Astrocyte (in vitro differentiated cells and primary cell): Measurements from ENCODE around the gene NBPF1. TPM values are rescaled to one million over a fixed set of nuclear protein-coding genes. Genes with fewer than 3 reads are reported as not detected.
"Not testable (repeated sequence)": the region's sequence is repeated elsewhere in the genome, so short reads cannot be mapped to it uniquely, and the experiment has no call there.

Experiments
- DNase-seq: peaks from one replicate; pipeline ENCODE4 v3.0.0-alpha.2; 2010; ENCODE audit warnings: low read depth
- FAIRE-seq: peaks from 2 replicates; lab custom pipeline; 2011; peaks lifted over from hg19 to GRCh38; lab: Jason Lieb, UNC
- H2AFZ ChIP-seq: 2 replicates; pipeline ENCODE4 v1.6.0; 2012; ENCODE audit warnings: low read depth, low read length, inconsistent platforms
- H3K27ac ChIP-seq: 2 replicates; pipeline ENCODE4 v1.5.1; 2011; ENCODE audit warnings: low read depth, low read length, inconsistent platforms
- H3K27me3 ChIP-seq: 2 replicates; pipeline ENCODE4 v1.6.0; 2011; ENCODE audit warnings: low read length, inconsistent platforms; ENCODE audit not compliant: insufficient read depth
- H3K36me3 ChIP-seq: 2 replicates; pipeline ENCODE4 v1.5.1; 2011; ENCODE audit warnings: low read length, inconsistent platforms; ENCODE audit not compliant: insufficient read depth
- H3K4me1 ChIP-seq: 2 replicates; pipeline ENCODE4 v1.5.1; 2011; ENCODE audit warnings: low read length, inconsistent platforms; ENCODE audit not compliant: insufficient read depth
- H3K4me2 ChIP-seq: 2 replicates; pipeline ENCODE4 v1.6.0; 2012; ENCODE audit warnings: low read length, inconsistent platforms
- H3K4me3 ChIP-seq: 2 replicates; pipeline ENCODE4 v1.5.1; 2011; ENCODE audit warnings: low read depth, mild to moderate bottlenecking, low read length, inconsistent platforms; ENCODE audit not compliant: insufficient read depth
- H3K79me2 ChIP-seq: 2 replicates; pipeline ENCODE4 v1.6.0; 2012; ENCODE audit warnings: mild to moderate bottlenecking, low read length, inconsistent platforms; ENCODE audit not compliant: insufficient read depth
- H3K9ac ChIP-seq: 2 replicates; pipeline ENCODE4 v1.6.0; 2012; ENCODE audit warnings: mild to moderate bottlenecking, low read length, inconsistent platforms
- H3K9me3 ChIP-seq: 2 replicates; pipeline ENCODE4 v1.5.1; 2012; ENCODE audit warnings: low read depth, mild to moderate bottlenecking, low read length, inconsistent platforms; ENCODE audit not compliant: insufficient read depth
- H4K20me1 ChIP-seq: 2 replicates; pipeline ENCODE4 v1.6.0; 2012; ENCODE audit warnings: low read length, inconsistent platforms; ENCODE audit not compliant: insufficient read depth
- H3K27ac Mint-ChIP-seq: one replicate; pipeline ENCODE4 v1.8.0; 2021; ENCODE audit warnings: mild to moderate bottlenecking, mixed read lengths; ENCODE audit not compliant: unreplicated experiment
- H3K27me3 Mint-ChIP-seq: one replicate; pipeline ENCODE4 v1.8.0; 2021; ENCODE audit warnings: low read depth, mixed read lengths; ENCODE audit not compliant: unreplicated experiment
- H3K36me3 Mint-ChIP-seq: one replicate; pipeline ENCODE4 v1.8.0; 2021; ENCODE audit warnings: low read depth, mixed read lengths; ENCODE audit not compliant: unreplicated experiment
- H3K4me1 Mint-ChIP-seq: one replicate; pipeline ENCODE4 v1.8.0; 2021; ENCODE audit warnings: low read depth, mixed read lengths; ENCODE audit not compliant: unreplicated experiment
- H3K4me3 Mint-ChIP-seq: one replicate; pipeline ENCODE4 v1.8.0; 2021; ENCODE audit warnings: mild to moderate bottlenecking, moderate library complexity, mixed read lengths; ENCODE audit not compliant: unreplicated experiment
- H3K9me3 Mint-ChIP-seq: one replicate; pipeline ENCODE4 v1.8.0; 2021; ENCODE audit warnings: mild to moderate bottlenecking, mixed read lengths; ENCODE audit not compliant: unreplicated experiment
- total RNA-seq: library from RNA; stranded (reverse); gene quantifications from 2 replicates; pipeline ENCODE4 v1.2.1, GENCODE V29; 2021

The NBPF1 gene
- total RNA-seq, 1 donor from 2014 or later = 23.1 TPM

GRCh38 chr1:16513412-16514106 is 99.8 kb downstream of the NBPF1 start:
- H3K4me1 Mint-ChIP-seq, H3K36me3 ChIP-seq, H3K4me1 ChIP-seq, H3K27ac ChIP-seq, H3K9me3 ChIP-seq, H3K4me3 ChIP-seq, H3K79me2 ChIP-seq, H2AFZ ChIP-seq, H3K27ac Mint-ChIP-seq, H3K9ac ChIP-seq, H3K27me3 Mint-ChIP-seq, H3K4me3 Mint-ChIP-seq, H3K27me3 ChIP-seq, H3K36me3 Mint-ChIP-seq, H4K20me1 ChIP-seq, H3K9me3 Mint-ChIP-seq, FAIRE-seq: not testable (repeated sequence)
- DNase-seq = peak; percentile 99
- H3K4me2 ChIP-seq = peak overlapping the region; percentile 39

- DNase-seq, H3K27me3 ChIP-seq, H3K4me3 Mint-ChIP-seq, H3K9ac ChIP-seq, H3K9me3 Mint-ChIP-seq, H3K9me3 ChIP-seq, H4K20me1 ChIP-seq, H3K4me3 ChIP-seq, H3K27me3 Mint-ChIP-seq, H3K27ac Mint-ChIP-seq, H2AFZ ChIP-seq, H3K4me1 Mint-ChIP-seq, FAIRE-seq, H3K4me2 ChIP-seq, H3K36me3 ChIP-seq, H3K4me1 ChIP-seq, H3K27ac ChIP-seq, H3K79me2 ChIP-seq, H3K36me3 Mint-ChIP-seq: not testable (repeated sequence)
Observed at GRCh38 chr1:16512624-16513411, 100.5 kb downstream of the NBPF1 start.

Other genes starting within 250 kb of the NBPF1 start
- 152 and 165 TPM in 2 replicates for gene SZRD1, start 246.3 kb downstream of the NBPF1 start, total RNA-seq
- not detected in 2 replicates for gene SPATA21, start 176.1 kb downstream of the NBPF1 start, total RNA-seq
- gene NECAP2, start 172.8 kb downstream of the NBPF1 start, total RNA-seq = 78.2 and 80.9 TPM in 2 replicates
- 1,356 and 1,553 TPM in 2 replicates for gene RNU1-1, start 99.3 kb downstream of the NBPF1 start, total RNA-seq
- gene RNU1-3, start 53.4 kb upstream of the NBPF1 start, total RNA-seq = 1,356 and 1,553 TPM in 2 replicates
- gene RNU1-4, start 127.0 kb upstream of the NBPF1 start, total RNA-seq = 1,356 and 1,553 TPM in 2 replicates